ENCODE measurements around the gene TFDP1.

TFDP1 gene

DNA sequence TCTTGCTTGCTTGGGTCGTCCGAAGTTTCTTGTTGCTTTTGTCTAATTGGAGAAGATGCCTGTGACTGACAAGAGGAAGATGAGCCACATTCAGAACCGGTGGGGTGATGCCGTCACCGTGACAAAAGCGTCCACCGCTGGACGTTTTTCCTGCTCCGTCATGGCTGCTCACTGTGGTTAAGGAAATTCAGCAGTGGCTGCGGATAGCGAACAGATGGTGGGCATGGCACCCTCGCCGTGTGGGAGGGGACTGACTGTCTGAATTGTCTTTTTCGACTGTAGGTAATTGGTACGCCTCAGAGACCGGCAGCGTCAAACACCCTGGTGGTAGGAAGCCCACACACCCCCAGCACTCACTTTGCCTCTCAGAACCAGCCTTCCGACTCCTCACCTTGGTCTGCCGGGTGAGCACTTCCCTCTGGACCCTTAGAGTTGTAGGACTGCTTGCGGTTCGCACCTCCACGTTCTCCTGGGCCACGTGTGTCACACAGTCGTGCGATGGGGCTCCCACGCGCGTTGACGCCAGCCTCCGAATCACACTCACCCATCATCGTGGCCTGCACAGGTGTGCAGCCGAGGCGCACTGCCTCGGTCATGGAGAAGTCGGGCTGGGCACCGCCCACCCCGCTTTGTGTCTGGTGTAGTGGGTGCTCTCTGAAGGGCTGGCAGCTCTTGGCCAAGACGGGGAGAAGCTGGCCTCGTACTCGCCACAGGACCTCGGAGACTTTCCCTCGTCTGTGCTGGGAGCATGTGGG is 47.0 kb downstream of the TFDP1 start:
- Histone ChIP-seq H4K20me1 (ENCODE audit: insufficient read depth) (no peaks in the 10 kb centered on the region), H3K27ac (no peak overlapping the region), H3K4me2 (no peak overlapping the region), H3K27me3 (ENCODE audit: insufficient read depth, low read depth) (no peaks in the 10 kb centered on the region), H3K36me3 (ENCODE audit: insufficient read depth) (no peaks in the 10 kb centered on the region), H3K9ac (no peak overlapping the region), H2AFZ (ENCODE audit: low read depth) (no peak overlapping the region), H3K4me3 (IDR thresholded peaks at IDR 0.05; ENCODE audit: insufficient read depth, low read depth, low read length) (no peak overlapping the region), H3K4me1 (ENCODE audit: low read depth, poor library complexity, severe bottlenecking) (no peaks in the 10 kb centered on the region), H3K79me2 (ENCODE audit: insufficient read depth, low read depth) (peaks cover 5% of the 10 kb centered on the region; the same call in 1 of the 2 replicates)
- TF ChIP-seq, protein P1, sequence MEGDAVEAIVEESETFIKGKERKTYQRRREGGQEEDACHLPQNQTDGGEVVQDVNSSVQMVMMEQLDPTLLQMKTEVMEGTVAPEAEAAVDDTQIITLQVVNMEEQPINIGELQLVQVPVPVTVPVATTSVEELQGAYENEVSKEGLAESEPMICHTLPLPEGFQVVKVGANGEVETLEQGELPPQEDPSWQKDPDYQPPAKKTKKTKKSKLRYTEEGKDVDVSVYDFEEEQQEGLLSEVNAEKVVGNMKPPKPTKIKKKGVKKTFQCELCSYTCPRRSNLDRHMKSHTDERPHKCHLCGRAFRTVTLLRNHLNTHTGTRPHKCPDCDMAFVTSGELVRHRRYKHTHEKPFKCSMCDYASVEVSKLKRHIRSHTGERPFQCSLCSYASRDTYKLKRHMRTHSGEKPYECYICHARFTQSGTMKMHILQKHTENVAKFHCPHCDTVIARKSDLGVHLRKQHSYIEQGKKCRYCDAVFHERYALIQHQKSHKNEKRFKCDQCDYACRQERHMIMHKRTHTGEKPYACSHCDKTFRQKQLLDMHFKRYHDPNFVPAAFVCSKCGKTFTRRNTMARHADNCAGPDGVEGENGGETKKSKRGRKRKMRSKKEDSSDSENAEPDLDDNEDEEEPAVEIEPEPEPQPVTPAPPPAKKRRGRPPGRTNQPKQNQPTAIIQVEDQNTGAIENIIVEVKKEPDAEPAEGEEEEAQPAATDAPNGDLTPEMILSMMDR (conservative IDR thresholded peaks at IDR 0.05; ENCODE audit: low read depth, low read length) = no peak

DNA sequence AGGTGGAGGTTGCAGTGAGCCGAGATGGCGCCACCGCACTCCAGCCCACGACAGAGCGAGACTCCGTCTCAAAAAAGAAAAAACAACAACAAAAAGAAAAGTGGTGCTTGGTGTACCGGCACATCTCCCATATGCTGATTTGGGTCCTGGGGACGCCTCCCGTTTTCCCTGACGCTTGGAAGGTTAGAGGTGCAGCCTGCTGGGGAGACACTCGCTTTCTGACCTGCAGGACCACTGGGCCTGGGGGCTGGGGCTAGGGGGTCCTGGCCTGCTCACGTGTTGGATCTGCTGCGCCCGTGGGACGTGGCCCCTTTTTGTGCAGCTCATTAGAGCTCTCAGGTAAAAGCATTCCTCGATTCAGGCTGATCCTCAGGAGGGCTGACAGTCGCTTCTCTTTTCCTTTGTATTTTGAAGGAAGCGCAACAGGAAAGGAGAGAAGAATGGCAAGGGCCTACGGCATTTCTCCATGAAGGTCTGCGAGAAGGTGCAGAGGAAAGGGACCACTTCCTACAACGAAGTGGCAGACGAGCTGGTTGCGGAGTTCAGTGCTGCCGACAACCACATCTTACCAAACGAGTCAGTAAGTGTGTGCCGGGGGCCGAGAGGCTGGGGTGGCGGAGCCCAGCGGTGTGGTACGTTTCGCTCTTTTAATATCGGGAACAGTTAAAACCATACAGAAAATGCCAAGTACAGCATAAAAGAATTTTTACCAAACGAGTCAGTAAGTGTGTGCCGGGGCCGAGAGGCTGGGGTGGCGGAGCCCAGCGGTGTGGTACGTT is 48.3 kb downstream of the TFDP1 start:
- Histone ChIP-seq H3K79me2 (ENCODE audit: insufficient read depth, low read depth) (peaks cover 5% of the 10 kb centered on the region; the same call in 1 of the 2 replicates), H3K27me3 (ENCODE audit: insufficient read depth, low read depth) (no peaks in the 10 kb centered on the region), H3K4me1 (ENCODE audit: low read depth, poor library complexity, severe bottlenecking) (no peaks in the 10 kb centered on the region), H3K4me2 (no peak overlapping the region), H3K36me3 (ENCODE audit: insufficient read depth) (no peaks in the 10 kb centered on the region), H3K9ac (no peak overlapping the region), H3K4me3 (IDR thresholded peaks at IDR 0.05; ENCODE audit: insufficient read depth, low read depth, low read length) (no peak overlapping the region), H2AFZ (ENCODE audit: low read depth) (no peak overlapping the region), H3K27ac (no peak overlapping the region), H4K20me1 (ENCODE audit: insufficient read depth) (no peaks in the 10 kb centered on the region)
- TF ChIP-seq, protein P1 (conservative IDR thresholded peaks at IDR 0.05; ENCODE audit: low read depth, low read length) = no peak

DNA sequence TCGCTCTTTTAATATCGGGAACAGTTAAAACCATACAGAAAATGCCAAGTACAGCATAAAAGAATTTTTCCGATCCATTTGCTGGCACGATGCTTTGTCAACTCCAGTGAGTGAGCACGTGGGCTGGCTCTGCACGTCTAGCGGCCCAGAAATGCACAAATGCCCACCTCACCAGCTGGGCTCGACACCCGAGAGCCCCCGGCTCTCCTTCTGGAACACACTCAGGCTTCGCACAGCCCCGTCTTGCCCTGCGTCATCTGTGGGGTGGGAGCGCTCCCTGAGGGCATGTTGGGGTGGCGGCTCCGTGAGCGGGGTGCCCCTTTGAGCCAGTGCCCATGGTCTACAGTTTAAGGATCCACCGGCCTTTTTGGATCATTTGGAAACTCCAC is 48.9 kb downstream of the TFDP1 start:
- TF ChIP-seq, protein P1 (conservative IDR thresholded peaks at IDR 0.05; ENCODE audit: low read depth, low read length) = no peak
- H3K27ac ChIP-seq = no peak overlapping the region
- H3K79me2 ChIP-seq (ENCODE audit: insufficient read depth, low read depth) = peaks cover 5% of the 10 kb centered on the region; the same call in 1 of the 2 replicates
- no peak overlapping the region for H3K9ac ChIP-seq
- peaks cover 3% of the 10 kb centered on the region; the same call in 1 of the 2 replicates for H3K36me3 ChIP-seq (ENCODE audit: insufficient read depth)
- no peak overlapping the region for H3K4me3 ChIP-seq (IDR thresholded peaks at IDR 0.05; ENCODE audit: insufficient read depth, low read depth, low read length)
- H4K20me1 ChIP-seq (ENCODE audit: insufficient read depth) = no peaks in the 10 kb centered on the region
- H3K4me2 ChIP-seq = no peak overlapping the region
- no peaks in the 10 kb centered on the region for H3K27me3 ChIP-seq (ENCODE audit: insufficient read depth, low read depth)
- no peaks in the 10 kb centered on the region for H3K4me1 ChIP-seq (ENCODE audit: low read depth, poor library complexity, severe bottlenecking)
- no peak overlapping the region for H2AFZ ChIP-seq (ENCODE audit: low read depth)

DNA sequence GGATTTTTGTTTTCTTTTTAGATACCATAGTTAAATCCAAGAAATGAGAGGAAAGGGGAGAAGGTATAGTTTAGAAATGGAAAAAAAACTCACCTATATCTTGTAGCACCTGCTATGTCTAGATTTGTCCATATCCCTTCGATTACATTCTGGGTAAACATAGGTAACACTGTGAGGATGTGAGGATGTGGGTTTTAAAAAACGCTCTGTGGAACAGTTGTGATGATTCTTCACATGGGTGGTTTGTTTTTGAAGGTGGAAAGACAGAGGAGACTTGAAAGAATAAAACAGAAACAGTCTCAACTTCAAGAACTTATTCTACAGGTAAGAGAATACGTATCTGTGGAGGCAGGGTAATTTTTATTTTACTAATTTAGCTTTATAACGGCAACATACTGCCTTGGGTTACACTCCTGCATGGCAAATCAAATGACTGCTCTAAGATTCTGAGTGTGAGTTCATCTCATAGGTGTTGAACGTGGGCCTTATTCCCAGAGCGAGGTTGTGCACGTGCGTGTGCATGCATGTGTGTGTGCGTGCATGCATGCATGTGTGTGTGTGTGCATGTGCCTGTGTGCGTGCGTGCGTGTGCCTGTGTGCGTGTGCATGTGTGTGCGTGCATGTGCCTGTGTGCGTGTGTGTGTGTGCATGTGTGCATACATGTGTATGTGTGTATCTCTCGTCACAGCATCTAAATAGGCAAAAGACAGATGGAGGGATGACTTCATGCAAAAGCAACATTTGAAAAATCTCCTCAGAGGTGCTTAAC is 49.9 kb downstream of the TFDP1 start:
- H4K20me1 ChIP-seq (ENCODE audit: insufficient read depth) = no peaks in the 10 kb centered on the region
- H3K27me3 ChIP-seq (ENCODE audit: insufficient read depth, low read depth) = no peaks in the 10 kb centered on the region
- no peak overlapping the region for H2AFZ ChIP-seq (ENCODE audit: low read depth)
- H3K4me2 ChIP-seq = no peak overlapping the region
- no peak overlapping the region for H3K27ac ChIP-seq
- no peak overlapping the region for H3K4me3 ChIP-seq (IDR thresholded peaks at IDR 0.05; ENCODE audit: insufficient read depth, low read depth, low read length)
- TF ChIP-seq, protein P1 (conservative IDR thresholded peaks at IDR 0.05; ENCODE audit: low read depth, low read length) = no peak
- H3K4me1 ChIP-seq (ENCODE audit: low read depth, poor library complexity, severe bottlenecking) = no peaks in the 10 kb centered on the region
- peaks cover 4% of the 10 kb centered on the region; the same call in 1 of the 2 replicates for H3K36me3 ChIP-seq (ENCODE audit: insufficient read depth)
- peaks cover 3% of the 10 kb centered on the region; the same call in 1 of the 2 replicates for H3K79me2 ChIP-seq (ENCODE audit: insufficient read depth, low read depth)
- H3K9ac ChIP-seq = no peak overlapping the region

All from KMS-11 (cell line).